ENCODE results near the gene YRDC. TPM values are rescaled to one million over a fixed set of nuclear protein-coding genes. Genes with fewer than 3 reads are reported as not detected.

The YRDC gene
- total RNA-seq, 4 donors from 2014 or later = 11.2 to 13.6 (median 11.7) TPM

DNA sequence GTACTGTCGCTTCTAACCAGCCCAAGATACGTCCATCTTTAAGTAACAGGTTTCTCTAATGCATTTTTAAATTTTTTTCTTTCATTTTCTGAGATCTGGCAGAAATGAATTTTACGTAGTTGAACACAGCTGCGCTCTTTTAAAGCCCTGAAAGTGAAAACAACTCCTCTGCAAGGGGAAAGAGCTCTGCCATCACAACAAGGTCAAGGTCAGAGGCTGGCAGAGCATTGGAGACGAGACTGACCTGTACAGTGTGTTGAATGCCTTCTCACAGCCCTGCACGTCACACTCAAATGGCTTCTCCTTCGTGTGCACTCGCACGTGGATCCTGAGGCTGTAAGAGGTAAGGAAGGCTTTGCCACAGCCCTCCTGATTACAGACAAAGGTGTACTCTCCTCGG, 31.7 kb upstream of the YRDC start:
- in situ Hi-C loops (cut with MboI; ENCODE audit: low sequenced_read_pairs in 4 of 4) = no loop called here
- Histone ChIP-seq H3K27ac (no peak overlapping the region), H3K36me3 (peaks cover 0 to 46% of the 10 kb centered on the region in 2 donors), H3K27me3 (no peaks in the 10 kb centered on the region), H3K4me3 (no peak overlapping the region), H3K9me3 (no peaks in the 10 kb centered on the region), H3K4me1 (no peaks in the 10 kb centered on the region)
- TF ChIP-seq, protein P1, sequence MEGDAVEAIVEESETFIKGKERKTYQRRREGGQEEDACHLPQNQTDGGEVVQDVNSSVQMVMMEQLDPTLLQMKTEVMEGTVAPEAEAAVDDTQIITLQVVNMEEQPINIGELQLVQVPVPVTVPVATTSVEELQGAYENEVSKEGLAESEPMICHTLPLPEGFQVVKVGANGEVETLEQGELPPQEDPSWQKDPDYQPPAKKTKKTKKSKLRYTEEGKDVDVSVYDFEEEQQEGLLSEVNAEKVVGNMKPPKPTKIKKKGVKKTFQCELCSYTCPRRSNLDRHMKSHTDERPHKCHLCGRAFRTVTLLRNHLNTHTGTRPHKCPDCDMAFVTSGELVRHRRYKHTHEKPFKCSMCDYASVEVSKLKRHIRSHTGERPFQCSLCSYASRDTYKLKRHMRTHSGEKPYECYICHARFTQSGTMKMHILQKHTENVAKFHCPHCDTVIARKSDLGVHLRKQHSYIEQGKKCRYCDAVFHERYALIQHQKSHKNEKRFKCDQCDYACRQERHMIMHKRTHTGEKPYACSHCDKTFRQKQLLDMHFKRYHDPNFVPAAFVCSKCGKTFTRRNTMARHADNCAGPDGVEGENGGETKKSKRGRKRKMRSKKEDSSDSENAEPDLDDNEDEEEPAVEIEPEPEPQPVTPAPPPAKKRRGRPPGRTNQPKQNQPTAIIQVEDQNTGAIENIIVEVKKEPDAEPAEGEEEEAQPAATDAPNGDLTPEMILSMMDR (IDR thresholded peaks at IDR 0.05 in 4 of 5, conservative IDR thresholded peaks at IDR 0.05 in 1 of 5) = no peak
- no peak for TF ChIP-seq POLR2A (IDR thresholded peaks at IDR 0.05)
- DNase-seq (no peak), ATAC-seq (no peak)
- intact Hi-C loops (cut with DNase I; ENCODE audit: low total_unique reads) = no loop called here

DNA sequence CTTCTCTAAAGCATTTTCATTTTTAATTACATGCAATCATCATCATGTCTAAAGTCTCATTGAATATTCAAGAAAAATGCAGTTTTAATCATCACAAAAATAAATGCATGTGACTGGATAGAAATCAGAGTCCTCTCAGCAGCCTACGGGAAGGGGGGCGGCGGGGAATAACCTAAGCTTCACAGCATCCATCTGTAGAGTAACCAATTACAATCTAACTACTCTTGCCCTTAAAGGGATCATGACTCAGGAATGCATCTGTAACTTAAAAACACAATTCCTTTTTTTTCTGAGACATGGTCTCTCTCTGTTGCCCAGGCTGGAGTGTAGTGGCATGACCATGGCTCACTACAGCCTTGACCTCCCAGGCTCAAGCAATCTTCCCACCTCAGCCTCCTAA, 28.8 kb upstream of the YRDC start:
- in situ Hi-C loops (cut with MboI; ENCODE audit: low sequenced_read_pairs in 4 of 4) = no loop called here
- H3K36me3 ChIP-seq = peaks cover 4 to 73% of the 10 kb centered on the region in 2 donors
- intact Hi-C loops (cut with DNase I; ENCODE audit: low total_unique reads) = no loop called here

DNA sequence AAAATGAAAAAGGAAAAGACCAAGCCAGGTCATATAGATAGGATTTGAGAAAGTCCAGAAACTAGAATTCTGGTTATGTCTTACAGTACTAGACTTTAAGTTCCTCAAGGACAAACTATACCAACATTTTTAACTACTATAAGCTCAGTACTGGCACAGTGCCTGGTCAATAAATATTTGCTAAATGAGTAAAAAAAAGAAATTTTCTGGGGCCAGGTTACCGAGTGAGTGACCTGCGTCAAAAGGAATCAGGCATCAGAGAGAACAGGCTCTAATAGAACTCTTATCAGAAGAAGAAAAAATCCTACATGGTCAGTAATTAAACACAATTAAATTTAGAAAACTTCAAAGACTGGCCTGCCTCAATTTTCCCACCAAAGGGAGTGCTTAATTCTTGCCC, 23.8 kb upstream of the YRDC start:
- Histone ChIP-seq H3K27me3 (no peaks in the 10 kb centered on the region), H3K27ac (no peak overlapping the region), H3K4me1 (no peaks in the 10 kb centered on the region), H3K9me3 (no peaks in the 10 kb centered on the region), H3K36me3 (peaks cover 7 to 68% of the 10 kb centered on the region in 2 donors), H3K4me3 (no peak overlapping the region)
- intact Hi-C loops (cut with DNase I; ENCODE audit: low total_unique reads) = no loop called here
- in situ Hi-C loops (cut with MboI; ENCODE audit: low sequenced_read_pairs in 4 of 4) = no loop called here
- no peak for TF ChIP-seq POLR2A (IDR thresholded peaks at IDR 0.05)
- DNase-seq = no peak
- no peak for ATAC-seq

More for the DNA sequence above, 28.8 kb upstream of the YRDC start:
- H3K4me3 ChIP-seq = no peak overlapping the region
- TF ChIP-seq, protein P1 (IDR thresholded peaks at IDR 0.05 in 4 of 5, conservative IDR thresholded peaks at IDR 0.05 in 1 of 5) = no peak
- TF ChIP-seq POLR2A (IDR thresholded peaks at IDR 0.05) = no peak
- no peaks in the 10 kb centered on the region for H3K27me3 ChIP-seq
- no peaks in the 10 kb centered on the region for H3K9me3 ChIP-seq
- DNase-seq = no peak
- H3K4me1 ChIP-seq = no peaks in the 10 kb centered on the region
- ATAC-seq = no peak
- no peak overlapping the region for H3K27ac ChIP-seq

DNA sequence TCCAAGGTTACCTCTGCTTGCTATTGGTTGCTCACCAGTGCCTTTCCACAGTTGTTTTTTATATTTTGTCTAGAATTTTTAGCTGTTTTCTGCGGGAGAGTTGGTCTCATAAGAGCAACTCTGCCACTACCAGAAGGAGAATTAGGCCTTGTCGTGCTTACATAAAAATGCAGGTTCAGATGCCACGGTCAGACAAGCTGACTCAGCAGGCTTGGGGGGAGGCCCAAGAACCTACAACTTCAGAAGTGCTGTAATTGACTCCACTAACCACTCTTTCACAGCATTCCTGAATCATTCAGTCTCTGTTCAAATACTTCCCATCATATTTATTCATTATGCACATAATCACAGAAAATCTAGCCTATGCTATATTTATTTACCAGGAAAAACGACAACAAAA, 23.1 kb upstream of the YRDC start:
- intact Hi-C loops (cut with DNase I; ENCODE audit: low total_unique reads) (no loop called here), in situ Hi-C loops (cut with MboI; ENCODE audit: low sequenced_read_pairs in 4 of 4) (no loop called here)
- Histone ChIP-seq H3K36me3 (peaks cover 7 to 66% of the 10 kb centered on the region in 2 donors), H3K9me3 (no peaks in the 10 kb centered on the region), H3K27me3 (no peaks in the 10 kb centered on the region), H3K4me3 (no peak overlapping the region), H3K4me1 (no peaks in the 10 kb centered on the region), H3K27ac (no peak overlapping the region)
- ATAC-seq (no peak), DNase-seq (no peak)
- TF ChIP-seq, protein P1 (IDR thresholded peaks at IDR 0.05 in 4 of 5, conservative IDR thresholded peaks at IDR 0.05 in 1 of 5) = no peak
- TF ChIP-seq POLR2A (IDR thresholded peaks at IDR 0.05) = no peak

DNA sequence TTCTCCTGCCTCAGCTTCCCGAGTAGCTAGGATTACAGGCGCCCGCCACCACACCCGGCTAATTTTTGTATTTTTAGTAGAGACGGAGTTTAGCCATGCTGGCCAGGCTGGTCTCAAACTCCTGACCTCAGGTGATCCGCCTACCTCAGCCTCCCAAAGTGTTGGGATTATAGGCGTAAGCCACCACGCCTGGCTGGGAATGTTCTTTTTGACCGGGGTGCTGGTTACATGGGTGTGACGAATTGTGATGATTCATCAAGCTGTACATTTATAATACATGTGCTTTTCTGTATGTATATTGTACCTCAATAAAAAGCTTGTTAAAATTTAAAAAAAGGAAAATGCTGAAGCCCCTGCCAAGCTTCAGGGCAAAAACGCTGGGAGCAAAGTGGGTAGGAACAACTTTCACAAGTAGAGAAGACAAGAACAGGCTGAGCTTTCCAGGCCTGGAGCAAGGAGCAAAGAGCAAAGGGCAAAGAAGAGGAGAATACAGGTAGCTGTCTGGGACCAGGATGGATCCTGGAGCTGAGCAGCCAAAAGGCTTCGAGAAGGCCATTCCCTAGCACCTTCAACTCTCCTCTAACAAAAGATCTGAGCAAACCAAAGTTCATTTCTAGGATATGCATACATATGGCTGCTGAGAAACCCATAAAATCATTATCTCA, 20.5 kb upstream of the YRDC start:
- Histone ChIP-seq H3K27me3 (no peaks in the 10 kb centered on the region), H3K4me1 (no peaks in the 10 kb centered on the region), H3K27ac (no peak overlapping the region), H3K36me3 (peaks cover 7 to 56% of the 10 kb centered on the region in 2 donors), H3K9me3 (no peaks in the 10 kb centered on the region), H3K4me3 (no peak overlapping the region)
- in situ Hi-C loops (cut with MboI; ENCODE audit: low sequenced_read_pairs in 4 of 4) (no loop called here), intact Hi-C loops (cut with DNase I; ENCODE audit: low total_unique reads) (no loop called here)
- DNase-seq (no peak), ATAC-seq (no peak)
- TF ChIP-seq POLR2A (IDR thresholded peaks at IDR 0.05) = no peak
- TF ChIP-seq, protein P1 (IDR thresholded peaks at IDR 0.05 in 4 of 5, conservative IDR thresholded peaks at IDR 0.05 in 1 of 5) = no peak

All from gastrocnemius medialis (tissue), 4 donors.